ENCODE data around the gene SELENOV.

The SELENOV gene

DNA sequence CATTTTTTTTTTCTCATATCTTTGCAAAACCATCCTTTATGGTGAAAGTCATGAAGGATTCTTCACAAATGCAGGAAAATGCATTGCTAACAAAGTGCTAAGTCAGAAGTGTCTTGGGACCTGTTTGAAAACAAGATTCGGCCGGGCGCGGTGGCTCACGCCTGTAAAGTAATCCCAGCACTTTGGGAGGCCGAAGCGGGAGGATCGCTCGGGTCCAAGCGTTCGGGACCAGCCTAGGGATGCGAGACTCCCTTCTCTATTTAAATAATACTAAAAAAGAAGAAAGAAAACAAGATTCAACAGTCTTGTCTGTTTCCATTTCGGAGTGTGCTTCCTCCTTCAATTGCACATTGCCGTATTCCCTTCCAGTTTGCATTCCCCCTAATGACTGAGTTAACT is 16.9 kb downstream of the SELENOV start:
- TF ChIP-seq, protein P1, sequence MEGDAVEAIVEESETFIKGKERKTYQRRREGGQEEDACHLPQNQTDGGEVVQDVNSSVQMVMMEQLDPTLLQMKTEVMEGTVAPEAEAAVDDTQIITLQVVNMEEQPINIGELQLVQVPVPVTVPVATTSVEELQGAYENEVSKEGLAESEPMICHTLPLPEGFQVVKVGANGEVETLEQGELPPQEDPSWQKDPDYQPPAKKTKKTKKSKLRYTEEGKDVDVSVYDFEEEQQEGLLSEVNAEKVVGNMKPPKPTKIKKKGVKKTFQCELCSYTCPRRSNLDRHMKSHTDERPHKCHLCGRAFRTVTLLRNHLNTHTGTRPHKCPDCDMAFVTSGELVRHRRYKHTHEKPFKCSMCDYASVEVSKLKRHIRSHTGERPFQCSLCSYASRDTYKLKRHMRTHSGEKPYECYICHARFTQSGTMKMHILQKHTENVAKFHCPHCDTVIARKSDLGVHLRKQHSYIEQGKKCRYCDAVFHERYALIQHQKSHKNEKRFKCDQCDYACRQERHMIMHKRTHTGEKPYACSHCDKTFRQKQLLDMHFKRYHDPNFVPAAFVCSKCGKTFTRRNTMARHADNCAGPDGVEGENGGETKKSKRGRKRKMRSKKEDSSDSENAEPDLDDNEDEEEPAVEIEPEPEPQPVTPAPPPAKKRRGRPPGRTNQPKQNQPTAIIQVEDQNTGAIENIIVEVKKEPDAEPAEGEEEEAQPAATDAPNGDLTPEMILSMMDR (IDR thresholded peaks at IDR 0.05; ENCODE audit: low read depth, low read length), result no peak
- TF ChIP-seq EZH2phosphoT487 (IDR thresholded peaks at IDR 0.05; ENCODE audit: low read depth), result no peak
- Histone ChIP-seq H3K9ac (ENCODE audit: low read length) (peak overlapping the region; percentile 94), H3K79me2 (ENCODE audit: low read length) (peaks cover 29% of the 10 kb centered on the region), H2AFZ (ENCODE audit: low read depth, low read length) (peak overlapping the region; percentile 78; the same call in 1 of the 2 replicates), H3K27me3 (ENCODE audit: low read depth, low read length) (no peaks in the 10 kb centered on the region), H3K4me2 (ENCODE audit: low read length) (peak overlapping the region; percentile 99), H3K36me3 (replicated peaks; ENCODE audit: low read depth, low read length) (peaks cover 6% of the 10 kb centered on the region), H3K27ac (ENCODE audit: low read length) (peak overlapping the region; percentile 44; the same call in 1 of the 2 replicates), H3K4me3 (ENCODE audit: low read length) (peak overlapping the region; percentile 96), H3K9me3 (ENCODE audit: insufficient read depth, low read length) (no peaks in the 10 kb centered on the region), H4K20me1 (ENCODE audit: insufficient read depth, low read length) (no peaks in the 10 kb centered on the region), H3K4me1 (ENCODE audit: low read length) (peaks cover 11% of the 10 kb centered on the region)

DNA sequence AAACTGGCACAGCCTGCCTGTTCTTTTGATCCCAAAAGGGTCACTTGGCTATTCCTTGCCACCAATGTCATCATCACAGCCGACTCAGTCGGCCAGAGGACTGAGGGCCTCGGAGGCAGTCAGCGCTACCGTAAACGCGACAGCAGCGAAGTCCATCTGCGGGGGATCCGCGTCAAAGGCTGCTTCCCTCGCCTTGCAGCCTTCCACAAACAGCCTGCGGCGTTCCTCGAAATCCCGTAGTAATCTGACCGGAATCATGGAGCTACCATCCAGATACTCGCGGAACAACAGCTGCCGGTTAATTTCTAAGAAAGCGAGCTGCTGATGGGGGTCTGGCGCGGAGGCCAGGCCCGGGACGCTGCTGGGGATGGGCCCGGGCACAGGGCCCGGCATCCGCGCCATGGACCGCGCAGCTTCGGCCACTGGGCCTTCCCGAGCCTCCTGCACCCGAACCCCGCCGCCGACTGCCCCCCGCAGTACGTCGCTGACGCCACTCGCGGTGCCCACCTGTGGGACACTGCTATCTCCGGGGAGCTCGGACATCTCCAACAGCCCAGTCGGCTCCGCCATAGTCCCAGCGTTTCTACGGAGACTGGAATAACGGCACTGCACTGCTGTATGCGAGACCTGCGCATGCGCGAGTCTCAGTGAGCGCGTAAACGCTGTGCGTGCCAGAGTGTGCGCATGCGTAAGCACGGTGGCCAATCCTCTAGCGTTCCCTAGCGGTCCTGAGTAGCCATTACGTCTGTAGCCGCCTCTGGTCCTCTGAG is 17.5 kb downstream of the SELENOV start, which contains the start of gene EID2B:
Gene EID2B (minus strand): TSS at position 620 of the 770 bp plus-strand sequence. CDS start 50 bp downstream, at position 570.
- no peaks in the 10 kb centered on the region for H3K9me3 ChIP-seq (ENCODE audit: insufficient read depth, low read length)
- peak within 1 kb of the TSS; percentile 96 for H3K4me3 ChIP-seq (ENCODE audit: low read length)
- peaks cover 29% of the 10 kb centered on the region for H3K79me2 ChIP-seq (ENCODE audit: low read length)
- H3K4me2 ChIP-seq (ENCODE audit: low read length), result peak within 1 kb of the TSS; percentile 99
- H2AFZ ChIP-seq (ENCODE audit: low read depth, low read length), result peak within 1 kb of the TSS; percentile 78
- peaks cover 6% of the 10 kb centered on the region for H3K36me3 ChIP-seq (replicated peaks; ENCODE audit: low read depth, low read length)
- no peaks in the 10 kb centered on the region for H3K27me3 ChIP-seq (ENCODE audit: low read depth, low read length)
- no peaks in the 10 kb centered on the region for H4K20me1 ChIP-seq (ENCODE audit: insufficient read depth, low read length)
- H3K4me1 ChIP-seq (ENCODE audit: low read length), result peaks cover 11% of the 10 kb centered on the region
- H3K27ac ChIP-seq (ENCODE audit: low read length), result peak within 1 kb of the TSS; percentile 44
- no peak for TF ChIP-seq EZH2phosphoT487 (IDR thresholded peaks at IDR 0.05; ENCODE audit: low read depth)
- TF ChIP-seq, protein P1 (IDR thresholded peaks at IDR 0.05; ENCODE audit: low read depth, low read length), result peak; percentile 95
- H3K9ac ChIP-seq (ENCODE audit: low read length), result peak within 1 kb of the TSS; percentile 94

DNA sequence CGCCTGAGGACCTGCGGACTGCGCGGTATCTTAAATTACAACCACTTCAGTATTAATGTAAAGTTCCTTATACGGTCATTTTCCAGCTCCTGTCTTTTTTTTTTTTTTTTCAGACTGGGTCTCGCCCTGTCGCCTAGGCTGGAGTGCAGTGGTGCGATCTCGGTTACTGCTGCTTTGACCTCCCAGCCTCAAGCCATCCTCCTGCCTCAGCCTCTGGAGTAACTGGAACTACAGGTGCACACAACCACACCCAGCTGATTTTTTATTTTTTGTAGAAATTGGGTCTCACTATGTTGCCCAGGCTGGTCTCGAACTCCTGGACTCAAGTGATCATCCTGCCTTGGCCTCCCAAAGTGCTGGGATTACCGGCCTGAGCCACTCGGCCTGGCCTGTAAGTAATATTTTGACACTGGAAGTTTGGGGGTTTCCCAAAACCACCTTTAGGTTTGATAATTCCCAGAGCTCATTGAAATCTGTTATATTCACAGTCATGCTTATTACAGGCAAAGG is 18.1 kb downstream of the SELENOV start:
- Histone ChIP-seq H3K27ac (ENCODE audit: low read length) (no peak overlapping the region), H3K79me2 (ENCODE audit: low read length) (peaks cover 34% of the 10 kb centered on the region), H3K9ac (ENCODE audit: low read length) (peak overlapping the region; percentile 24), H3K9me3 (ENCODE audit: insufficient read depth, low read length) (no peaks in the 10 kb centered on the region), H3K36me3 (replicated peaks; ENCODE audit: low read depth, low read length) (peaks cover 6% of the 10 kb centered on the region), H3K4me3 (ENCODE audit: low read length) (peak overlapping the region; percentile 96), H4K20me1 (ENCODE audit: insufficient read depth, low read length) (peaks cover 1% of the 10 kb centered on the region; the same call in 1 of the 2 replicates), H3K27me3 (ENCODE audit: low read depth, low read length) (no peaks in the 10 kb centered on the region), H3K4me1 (ENCODE audit: low read length) (peaks cover 11% of the 10 kb centered on the region), H3K4me2 (ENCODE audit: low read length) (peak overlapping the region; percentile 68), H2AFZ (ENCODE audit: low read depth, low read length) (peak overlapping the region; percentile 68; the same call in 1 of the 2 replicates)
- TF ChIP-seq, protein P1 (IDR thresholded peaks at IDR 0.05; ENCODE audit: low read depth, low read length), result no peak
- no peak for TF ChIP-seq EZH2phosphoT487 (IDR thresholded peaks at IDR 0.05; ENCODE audit: low read depth)

DNA sequence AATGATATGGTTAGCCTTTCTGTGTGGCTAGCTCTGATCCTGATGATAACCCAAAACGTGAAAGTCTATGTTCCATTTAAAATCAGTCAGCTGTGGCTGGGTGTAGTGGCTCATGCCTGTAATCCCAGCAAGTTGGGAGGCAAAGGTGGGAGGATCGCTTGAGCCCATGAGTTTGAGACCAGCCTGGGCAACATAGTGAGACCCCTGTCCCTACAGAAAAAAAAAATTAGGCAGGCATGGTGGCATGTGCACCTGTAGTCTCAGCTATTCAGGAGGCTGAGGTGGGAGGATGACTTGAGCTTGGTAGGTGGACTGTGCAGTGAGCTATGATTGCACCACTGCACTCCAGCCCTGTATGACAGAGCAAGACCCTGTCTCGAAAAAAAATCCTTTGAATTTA is 18.9 kb downstream of the SELENOV start:
- H3K4me1 ChIP-seq (ENCODE audit: low read length), result peaks cover 18% of the 10 kb centered on the region
- H3K36me3 ChIP-seq (replicated peaks; ENCODE audit: low read depth, low read length), result peaks cover 10% of the 10 kb centered on the region
- TF ChIP-seq, protein P1 (IDR thresholded peaks at IDR 0.05; ENCODE audit: low read depth, low read length), result no peak
- TF ChIP-seq EZH2phosphoT487 (IDR thresholded peaks at IDR 0.05; ENCODE audit: low read depth), result no peak
- no peaks in the 10 kb centered on the region for H3K27me3 ChIP-seq (ENCODE audit: low read depth, low read length)
- no peak overlapping the region for H3K4me3 ChIP-seq (ENCODE audit: low read length)
- peaks cover 5% of the 10 kb centered on the region; the same call in 1 of the 2 replicates for H4K20me1 ChIP-seq (ENCODE audit: insufficient read depth, low read length)
- H3K9me3 ChIP-seq (ENCODE audit: insufficient read depth, low read length), result no peaks in the 10 kb centered on the region
- H3K79me2 ChIP-seq (ENCODE audit: low read length), result peaks cover 42% of the 10 kb centered on the region
- no peak overlapping the region for H2AFZ ChIP-seq (ENCODE audit: low read depth, low read length)
- H3K4me2 ChIP-seq (ENCODE audit: low read length), result no peak overlapping the region
- no peak overlapping the region for H3K9ac ChIP-seq (ENCODE audit: low read length)
- H3K27ac ChIP-seq (ENCODE audit: low read length), result no peak overlapping the region

All from OCI-LY3 (cell line).